ELR (cell line): ENCODE measurements around the gene CAPN12.

Experiments
- DNase-seq: peaks from one replicate; pipeline ENCODE4 v3.0.0-alpha.2; 2015; ENCODE audit warnings: low read depth

Gene CAPN12

GRCh38 chr19:38726284-38726673 is 18.0 kb downstream of the CAPN12 start:
- no peak for DNase-seq

- no peak for DNase-seq
Observed at GRCh38 chr19:38725469-38726283, 18.6 kb downstream of the CAPN12 start.

- no peak for DNase-seq
Observed at GRCh38 chr19:38723990-38724854, 20.1 kb downstream of the CAPN12 start.

- no peak for DNase-seq
Observed at GRCh38 chr19:38723606-38723965, 20.7 kb downstream of the CAPN12 start.

- no peak for DNase-seq
Observed at GRCh38 chr19:38722947-38723605, 21.2 kb downstream of the CAPN12 start.

GRCh38 chr19:38721979-38722773 is 22.1 kb downstream of the CAPN12 start:
- DNase-seq = no peak

GRCh38 chr19:38721496-38721895 is 22.8 kb downstream of the CAPN12 start:
- no peak for DNase-seq

- DNase-seq = no peak
Observed at GRCh38 chr19:38720559-38721236, 23.6 kb downstream of the CAPN12 start.

GRCh38 chr19:38719761-38720558 is 24.3 kb downstream of the CAPN12 start:
- DNase-seq = no peak

- DNase-seq = no peak
Observed at GRCh38 chr19:38718747-38719543, 25.3 kb downstream of the CAPN12 start.

- DNase-seq = no peak
Observed at GRCh38 chr19:38717855-38718254, 26.4 kb downstream of the CAPN12 start.

- DNase-seq = no peak
Observed at GRCh38 chr19:38717051-38717450, 27.2 kb downstream of the CAPN12 start.

- no peak for DNase-seq
Observed at GRCh38 chr19:38715555-38715954, 28.7 kb downstream of the CAPN12 start.

GRCh38 chr19:38714354-38714778 is 29.9 kb downstream of the CAPN12 start:
- no peak for DNase-seq

- no peak for DNase-seq
Observed at GRCh38 chr19:38713865-38714264, 30.4 kb downstream of the CAPN12 start.

- DNase-seq = no peak
Observed at GRCh38 chr19:38713227-38713649, 31.0 kb downstream of the CAPN12 start.

- no peak for DNase-seq
Observed at GRCh38 chr19:38712161-38712748, 32.0 kb downstream of the CAPN12 start.

- peak; percentile 97 for DNase-seq
Observed at GRCh38 chr19:38711726-38712153, 32.5 kb downstream of the CAPN12 start.
